Lower leg skin (tissue), 3 donors: ENCODE measurements around the gene TPST1.

ENCODE experiments used
- POLR2A ChIP-seq, 2 donors: fragments of 450-650 bp; IDR thresholded peaks; one replicate each; pipeline ENCODE4 v1.6.1; 2016 to 2017; ENCODE audit warnings: antibody characterized with exemption in 2 of 2, mild to moderate bottlenecking in 1 of 2, moderate library complexity in 1 of 2
- TF ChIP-seq, protein P1 (sequence below), 3 donors: fragments of 450-650 bp; IDR thresholded peaks; one replicate each; pipeline ENCODE4 v1.5.1; 2016; ENCODE audit warnings: antibody characterized with exemption in 3 of 3, mild to moderate bottlenecking in 3 of 3, moderate library complexity in 2 of 3

DNA sequence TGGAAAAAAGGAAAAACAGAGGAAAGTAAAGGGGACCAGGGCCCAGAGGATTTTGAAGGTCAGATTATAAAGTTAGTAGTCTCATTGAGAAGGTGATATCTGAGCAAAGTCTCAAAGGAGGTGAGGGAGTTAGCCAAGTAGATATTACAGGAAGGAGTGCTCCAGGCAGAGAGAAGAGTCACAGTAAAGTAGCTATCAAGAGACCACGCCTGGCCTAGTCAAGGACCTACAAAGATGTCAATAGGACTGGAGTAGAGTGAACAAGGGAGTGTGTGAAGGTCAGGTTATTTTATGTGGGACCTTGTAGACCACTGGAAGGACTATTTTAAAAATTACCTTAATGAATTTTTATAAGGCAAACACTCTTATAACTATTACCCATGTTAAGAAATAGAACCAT is 64.8 kb downstream of the TPST1 start:
- TF ChIP-seq POLR2A (IDR thresholded peaks at IDR 0.05) = no peak
- TF ChIP-seq, protein P1, sequence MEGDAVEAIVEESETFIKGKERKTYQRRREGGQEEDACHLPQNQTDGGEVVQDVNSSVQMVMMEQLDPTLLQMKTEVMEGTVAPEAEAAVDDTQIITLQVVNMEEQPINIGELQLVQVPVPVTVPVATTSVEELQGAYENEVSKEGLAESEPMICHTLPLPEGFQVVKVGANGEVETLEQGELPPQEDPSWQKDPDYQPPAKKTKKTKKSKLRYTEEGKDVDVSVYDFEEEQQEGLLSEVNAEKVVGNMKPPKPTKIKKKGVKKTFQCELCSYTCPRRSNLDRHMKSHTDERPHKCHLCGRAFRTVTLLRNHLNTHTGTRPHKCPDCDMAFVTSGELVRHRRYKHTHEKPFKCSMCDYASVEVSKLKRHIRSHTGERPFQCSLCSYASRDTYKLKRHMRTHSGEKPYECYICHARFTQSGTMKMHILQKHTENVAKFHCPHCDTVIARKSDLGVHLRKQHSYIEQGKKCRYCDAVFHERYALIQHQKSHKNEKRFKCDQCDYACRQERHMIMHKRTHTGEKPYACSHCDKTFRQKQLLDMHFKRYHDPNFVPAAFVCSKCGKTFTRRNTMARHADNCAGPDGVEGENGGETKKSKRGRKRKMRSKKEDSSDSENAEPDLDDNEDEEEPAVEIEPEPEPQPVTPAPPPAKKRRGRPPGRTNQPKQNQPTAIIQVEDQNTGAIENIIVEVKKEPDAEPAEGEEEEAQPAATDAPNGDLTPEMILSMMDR (IDR thresholded peaks at IDR 0.05) = no peak
